Calu3 (cell line): Measurements from ENCODE around the gene FGF14. TPM values are rescaled to one million over a fixed set of nuclear protein-coding genes. Genes with fewer than 3 reads are reported as not detected.

Experiments used
- BruUV-seq: library from RNA; stranded (reverse); fragments of 400-500 nt; replicated peaks from 2 replicates; lab custom pipeline; 2021; lab: Mats Ljungman, UMichigan
- CTCF ChIA-PET: fragments of 300-600 bp; sonication (Branson Sonifier 250); formaldehyde crosslinking; loops from one replicate; lab custom pipeline; 2022; ENCODE audit warnings: antibody characterized with exemption; lab: Charles Lee
- DNase-seq: peaks from one replicate; pipeline ENCODE4 v3.0.0; 2022
- H3K27ac Mint-ChIP-seq: one replicate; pipeline ENCODE4 v1.8.0; 2022; ENCODE audit warnings: mixed read lengths; ENCODE audit not compliant: unreplicated experiment
- H3K27me3 Mint-ChIP-seq: one replicate; pipeline ENCODE4 v1.8.0; 2022; ENCODE audit warnings: mixed read lengths; ENCODE audit not compliant: unreplicated experiment
- H3K36me3 Mint-ChIP-seq: one replicate; pipeline ENCODE4 v1.8.0; 2022; ENCODE audit warnings: mild to moderate bottlenecking, moderate library complexity, mixed read lengths; ENCODE audit not compliant: insufficient read depth, unreplicated experiment
- H3K4me1 Mint-ChIP-seq: one replicate; pipeline ENCODE4 v1.8.0; 2022; ENCODE audit warnings: mild to moderate bottlenecking, low read depth, mixed read lengths; ENCODE audit not compliant: unreplicated experiment
- H3K4me3 Mint-ChIP-seq: one replicate; pipeline ENCODE4 v1.8.0; 2022; ENCODE audit warnings: mild to moderate bottlenecking, low read depth, moderate library complexity, mixed read lengths; ENCODE audit not compliant: unreplicated experiment
- H3K9me3 Mint-ChIP-seq: one replicate; pipeline ENCODE4 v1.8.0; 2022; ENCODE audit warnings: low read depth, mixed read lengths; ENCODE audit not compliant: unreplicated experiment
- intact Hi-C: fragments of 100-400 bp; cut with micrococcal nuclease; formaldehyde crosslinking; loops from one replicate; pipeline ENCODE4 v1.10.0; 2022; ENCODE audit not compliant: unreplicated experiment
- total RNA-seq: library from RNA; stranded (reverse); gene quantifications from 2 replicates; pipeline ENCODE4 v1.2.3, GENCODE V29; 2022
- TF ChIP-seq, protein P1 (sequence below): fragments of 200-600 bp; IDR thresholded peaks from one replicate; pipeline ENCODE4 v1.8.0; 2022; ENCODE audit warnings: antibody characterized with exemption; ENCODE audit not compliant: unreplicated experiment

The FGF14 gene
- total RNA-seq, 1 experiment from 2014 or later: 0.21 TPM

DNA sequence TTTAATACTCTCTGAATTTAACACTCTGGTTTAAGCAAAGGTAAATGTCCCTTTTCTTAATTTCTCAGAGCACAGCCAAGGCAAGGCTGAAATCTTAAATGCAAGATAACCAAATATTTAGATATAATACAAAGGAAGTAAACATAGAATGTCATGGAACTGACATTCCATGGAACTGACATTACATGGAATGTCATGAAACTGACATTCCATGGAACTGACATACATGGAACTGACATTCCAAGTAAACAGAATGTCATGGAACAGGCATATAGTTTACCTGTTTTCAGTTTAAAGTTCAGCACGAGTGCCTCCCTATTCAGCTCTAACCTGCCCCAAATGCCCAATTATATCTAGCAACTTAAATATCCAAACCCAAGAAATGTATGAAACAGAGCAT, 21.8 kb downstream of the FGF14 start:
- CTCF ChIA-PET: no interaction called here
- TF ChIP-seq, protein P1, sequence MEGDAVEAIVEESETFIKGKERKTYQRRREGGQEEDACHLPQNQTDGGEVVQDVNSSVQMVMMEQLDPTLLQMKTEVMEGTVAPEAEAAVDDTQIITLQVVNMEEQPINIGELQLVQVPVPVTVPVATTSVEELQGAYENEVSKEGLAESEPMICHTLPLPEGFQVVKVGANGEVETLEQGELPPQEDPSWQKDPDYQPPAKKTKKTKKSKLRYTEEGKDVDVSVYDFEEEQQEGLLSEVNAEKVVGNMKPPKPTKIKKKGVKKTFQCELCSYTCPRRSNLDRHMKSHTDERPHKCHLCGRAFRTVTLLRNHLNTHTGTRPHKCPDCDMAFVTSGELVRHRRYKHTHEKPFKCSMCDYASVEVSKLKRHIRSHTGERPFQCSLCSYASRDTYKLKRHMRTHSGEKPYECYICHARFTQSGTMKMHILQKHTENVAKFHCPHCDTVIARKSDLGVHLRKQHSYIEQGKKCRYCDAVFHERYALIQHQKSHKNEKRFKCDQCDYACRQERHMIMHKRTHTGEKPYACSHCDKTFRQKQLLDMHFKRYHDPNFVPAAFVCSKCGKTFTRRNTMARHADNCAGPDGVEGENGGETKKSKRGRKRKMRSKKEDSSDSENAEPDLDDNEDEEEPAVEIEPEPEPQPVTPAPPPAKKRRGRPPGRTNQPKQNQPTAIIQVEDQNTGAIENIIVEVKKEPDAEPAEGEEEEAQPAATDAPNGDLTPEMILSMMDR: no peak
- BruUV-seq: no TSS peak
- Mint-ChIP-seq H3K36me3 (no peaks in the 10 kb centered on the region), H3K9me3 (no peaks in the 10 kb centered on the region), H3K4me1 (no peaks in the 10 kb centered on the region), H3K27ac (no peak overlapping the region), H3K4me3 (no peak overlapping the region), H3K27me3 (no peaks in the 10 kb centered on the region)
- intact Hi-C loops: no loop called here
- DNase-seq: no peak

DNA sequence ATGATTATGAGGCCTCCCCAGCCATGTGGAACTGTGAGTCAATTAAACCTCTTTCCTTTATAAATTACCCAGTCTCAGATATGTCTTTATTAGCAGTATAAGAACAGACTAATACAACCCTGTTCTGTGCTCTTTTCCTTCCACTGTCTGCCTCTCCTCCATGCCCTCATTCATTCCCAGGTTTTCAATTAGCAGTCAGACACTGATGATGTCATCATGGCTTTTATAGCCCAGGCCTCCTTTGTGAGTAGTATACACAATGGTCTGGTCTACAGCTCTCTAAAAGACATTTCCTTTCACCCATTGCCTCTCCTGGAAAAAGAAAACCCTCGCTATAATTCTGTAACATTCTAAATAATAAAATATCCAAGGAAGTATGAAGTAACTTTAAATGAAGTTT, 25.5 kb downstream of the FGF14 start:
- DNase-seq: no peak
- Mint-ChIP-seq H3K36me3 (no peaks in the 10 kb centered on the region), H3K9me3 (no peaks in the 10 kb centered on the region), H3K4me1 (no peaks in the 10 kb centered on the region), H3K4me3 (no peak overlapping the region), H3K27me3 (no peaks in the 10 kb centered on the region), H3K27ac (no peak overlapping the region)
- CTCF ChIA-PET: no interaction called here
- intact Hi-C loops: no loop called here
- no TSS peak for BruUV-seq
- TF ChIP-seq, protein P1: no peak

DNA sequence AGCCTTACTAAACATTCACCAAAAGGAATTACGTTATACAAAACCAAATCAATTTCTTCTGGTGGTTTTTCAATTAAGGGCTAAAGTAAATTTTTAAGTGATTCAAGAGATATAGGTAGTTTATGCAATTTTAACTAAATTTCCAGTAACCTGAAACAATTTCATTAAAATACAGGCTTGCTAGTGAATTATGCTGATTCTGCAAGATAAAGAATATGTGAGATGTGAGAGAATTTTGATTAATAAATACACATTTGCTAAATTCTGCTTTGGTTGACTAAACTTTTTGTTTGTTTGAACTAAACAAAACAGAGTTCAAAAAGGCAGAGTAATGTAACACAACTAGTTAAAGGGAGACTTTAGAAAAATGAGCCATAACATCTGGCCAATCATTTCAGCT, 27.1 kb downstream of the FGF14 start:
- no peak for DNase-seq
- Mint-ChIP-seq H3K27me3 (no peaks in the 10 kb centered on the region), H3K9me3 (no peaks in the 10 kb centered on the region), H3K4me1 (no peaks in the 10 kb centered on the region), H3K36me3 (no peaks in the 10 kb centered on the region), H3K4me3 (no peak overlapping the region), H3K27ac (no peak overlapping the region)
- intact Hi-C loops: no loop called here
- TF ChIP-seq, protein P1: no peak
- BruUV-seq: no TSS peak
- CTCF ChIA-PET: no interaction called here

DNA sequence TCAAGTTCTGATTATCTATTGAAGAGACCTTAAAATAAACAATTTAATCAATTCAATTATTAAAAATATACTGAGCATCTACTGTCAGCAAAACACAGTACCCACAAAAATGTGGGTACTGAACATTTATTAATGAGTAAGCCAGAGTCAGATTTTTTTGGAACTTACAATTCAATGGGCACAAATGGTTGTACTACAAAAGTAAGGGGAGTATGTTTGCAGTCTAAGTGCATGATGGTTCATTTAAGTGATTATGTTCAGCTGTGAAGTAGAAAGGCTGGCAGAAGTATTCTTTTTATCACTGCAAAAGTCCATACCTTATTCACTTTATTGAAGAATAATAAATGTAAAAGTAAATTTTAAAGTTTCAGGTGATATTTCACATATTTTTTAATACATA, 27.6 kb downstream of the FGF14 start:
- CTCF ChIA-PET: no interaction called here
- TF ChIP-seq, protein P1: no peak
- no peak overlapping the region for H3K27ac Mint-ChIP-seq

More for the DNA sequence above, 27.6 kb downstream of the FGF14 start:
- intact Hi-C loops: no loop called here
- H3K4me1 Mint-ChIP-seq: no peaks in the 10 kb centered on the region
- H3K36me3 Mint-ChIP-seq: no peaks in the 10 kb centered on the region
- DNase-seq: no peak
- H3K4me3 Mint-ChIP-seq: no peak overlapping the region
- no TSS peak for BruUV-seq
- H3K9me3 Mint-ChIP-seq: no peaks in the 10 kb centered on the region
- H3K27me3 Mint-ChIP-seq: no peaks in the 10 kb centered on the region
